ENCODE data around the gene PLCB3. TPM values are rescaled to one million over a fixed set of nuclear protein-coding genes. Genes with fewer than 3 reads are reported as not detected.

PLCB3 gene
- total and polyA plus RNA-seq, 2 experiments from 2014 or later: 28.1 to 103 TPM

DNA sequence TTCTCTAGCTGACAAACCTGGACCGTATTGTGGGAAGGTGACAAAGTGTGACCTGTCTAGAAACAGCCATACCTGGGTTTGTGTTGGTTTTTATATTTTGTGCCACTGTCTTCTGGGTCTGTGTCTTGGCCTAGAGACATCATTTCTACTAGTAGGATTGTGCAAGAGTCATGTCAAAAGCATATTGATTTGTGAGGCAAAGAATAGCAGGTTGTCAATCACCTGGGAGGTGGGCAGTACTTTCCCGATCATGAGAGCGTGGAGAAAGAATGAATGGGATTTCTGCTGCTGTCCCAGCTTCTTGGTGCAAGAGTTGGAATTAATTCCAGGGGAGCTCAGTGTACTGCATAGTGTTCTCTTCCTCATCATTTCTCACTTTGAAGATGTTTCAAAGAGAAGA lies 49.8 kb upstream of the PLCB3 start (continued):
- TF ChIP-seq, protein P1, sequence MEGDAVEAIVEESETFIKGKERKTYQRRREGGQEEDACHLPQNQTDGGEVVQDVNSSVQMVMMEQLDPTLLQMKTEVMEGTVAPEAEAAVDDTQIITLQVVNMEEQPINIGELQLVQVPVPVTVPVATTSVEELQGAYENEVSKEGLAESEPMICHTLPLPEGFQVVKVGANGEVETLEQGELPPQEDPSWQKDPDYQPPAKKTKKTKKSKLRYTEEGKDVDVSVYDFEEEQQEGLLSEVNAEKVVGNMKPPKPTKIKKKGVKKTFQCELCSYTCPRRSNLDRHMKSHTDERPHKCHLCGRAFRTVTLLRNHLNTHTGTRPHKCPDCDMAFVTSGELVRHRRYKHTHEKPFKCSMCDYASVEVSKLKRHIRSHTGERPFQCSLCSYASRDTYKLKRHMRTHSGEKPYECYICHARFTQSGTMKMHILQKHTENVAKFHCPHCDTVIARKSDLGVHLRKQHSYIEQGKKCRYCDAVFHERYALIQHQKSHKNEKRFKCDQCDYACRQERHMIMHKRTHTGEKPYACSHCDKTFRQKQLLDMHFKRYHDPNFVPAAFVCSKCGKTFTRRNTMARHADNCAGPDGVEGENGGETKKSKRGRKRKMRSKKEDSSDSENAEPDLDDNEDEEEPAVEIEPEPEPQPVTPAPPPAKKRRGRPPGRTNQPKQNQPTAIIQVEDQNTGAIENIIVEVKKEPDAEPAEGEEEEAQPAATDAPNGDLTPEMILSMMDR (conservative IDR thresholded peaks at IDR 0.05; ENCODE audit: low read depth in 2 of 2): no peak
- TF ChIP-seq JUNB (IDR thresholded peaks at IDR 0.05; ENCODE audit: unreplicated experiment) (no peak), STAT1 (IDR thresholded peaks at IDR 0.05; ENCODE audit: unreplicated experiment) (no peak), POLR2AphosphoS5 (IDR thresholded peaks at IDR 0.05; ENCODE audit: low read depth) (no peak), ZNF331 (CRISPR knock-in tag; IDR thresholded peaks at IDR 0.05; ENCODE audit: low read depth) (no peak), EZH2phosphoT487 (IDR thresholded peaks at IDR 0.05; ENCODE audit: unreplicated experiment) (no peak), CREB1 (CRISPR knock-in tag; IDR thresholded peaks at IDR 0.05; ENCODE audit: low read depth) (no peak)
- TF ChIP-seq, protein P2, sequence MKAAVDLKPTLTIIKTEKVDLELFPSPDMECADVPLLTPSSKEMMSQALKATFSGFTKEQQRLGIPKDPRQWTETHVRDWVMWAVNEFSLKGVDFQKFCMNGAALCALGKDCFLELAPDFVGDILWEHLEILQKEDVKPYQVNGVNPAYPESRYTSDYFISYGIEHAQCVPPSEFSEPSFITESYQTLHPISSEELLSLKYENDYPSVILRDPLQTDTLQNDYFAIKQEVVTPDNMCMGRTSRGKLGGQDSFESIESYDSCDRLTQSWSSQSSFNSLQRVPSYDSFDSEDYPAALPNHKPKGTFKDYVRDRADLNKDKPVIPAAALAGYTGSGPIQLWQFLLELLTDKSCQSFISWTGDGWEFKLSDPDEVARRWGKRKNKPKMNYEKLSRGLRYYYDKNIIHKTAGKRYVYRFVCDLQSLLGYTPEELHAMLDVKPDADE (IDR thresholded peaks at IDR 0.05): no peak

DNA sequence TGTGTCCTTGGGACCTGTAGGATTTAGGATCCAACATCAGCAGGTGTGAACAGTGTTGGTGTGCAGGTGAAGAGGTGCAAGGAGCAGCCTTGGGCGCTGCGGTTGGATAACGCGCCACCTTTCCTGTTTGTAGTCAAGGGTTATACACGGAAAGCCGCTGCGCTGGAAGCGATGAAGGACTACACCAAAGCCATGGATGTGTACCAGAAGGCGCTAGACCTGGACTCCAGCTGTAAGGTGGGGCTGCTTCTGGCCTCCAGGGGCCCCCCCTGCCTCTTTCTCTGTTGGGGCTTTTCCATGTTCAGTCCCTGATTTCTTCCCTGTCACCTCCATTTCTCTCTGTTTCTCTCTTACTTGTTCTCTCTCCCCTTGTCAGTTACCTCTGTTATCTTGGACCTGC lies 48.3 kb upstream of the PLCB3 start:
- Histone ChIP-seq H3K4me1 (ENCODE audit: insufficient read depth) (no peaks in the 10 kb centered on the region; the same call in 1 of the 2 replicates), H3K4me2 (no peak overlapping the region), H3F3A (replicated peaks; ENCODE audit: low read depth) (peaks cover 55% of the 10 kb centered on the region), H3K27me3 (ENCODE audit: insufficient read depth) (no peaks in the 10 kb centered on the region), H4K20me1 (replicated peaks; ENCODE audit: insufficient read depth) (peaks cover 44% of the 10 kb centered on the region), H3K36me3 (ENCODE audit: insufficient read depth) (peaks cover 60% of the 10 kb centered on the region), H2AFZ (no peak overlapping the region), H3K79me2 (replicated peaks; ENCODE audit: insufficient read depth) (0 out of 2 replicates have a peak, but pooled peaks cover 10% of the 10 kb centered on the region), H3K9me2 (ENCODE audit: insufficient read depth) (no peaks in the 10 kb centered on the region), H3K4me3 (no peak overlapping the region), H3K27ac (ENCODE audit: low read depth) (no peak overlapping the region)
- Mint-ChIP-seq H3K27me3 (ENCODE audit: insufficient read depth, low read depth, poor library complexity) (peaks cover 10% of the 10 kb centered on the region), H3K4me3 (no peak overlapping the region), H3K4me1 (peaks cover 18% of the 10 kb centered on the region), H3K36me3 (ENCODE audit: low read depth) (peaks cover 79% of the 10 kb centered on the region), H3K9me3 (no peaks in the 10 kb centered on the region), H3K27ac (no peak overlapping the region)
- TF ChIP-seq STAT1 (IDR thresholded peaks at IDR 0.05; ENCODE audit: unreplicated experiment) (no peak), CREB1 (CRISPR knock-in tag; IDR thresholded peaks at IDR 0.05; ENCODE audit: low read depth) (no peak), ZNF331 (CRISPR knock-in tag; IDR thresholded peaks at IDR 0.05; ENCODE audit: low read depth) (no peak), NANOG (IDR thresholded peaks at IDR 0.05; ENCODE audit: borderline replicate concordance) (no peak), JUNB (IDR thresholded peaks at IDR 0.05; ENCODE audit: unreplicated experiment) (no peak), POLR2AphosphoS5 (IDR thresholded peaks at IDR 0.05; ENCODE audit: low read depth) (no peak)
- TF ChIP-seq, protein P1 (conservative IDR thresholded peaks at IDR 0.05; ENCODE audit: low read depth in 2 of 2): no peak
- TF ChIP-seq, protein P3, sequence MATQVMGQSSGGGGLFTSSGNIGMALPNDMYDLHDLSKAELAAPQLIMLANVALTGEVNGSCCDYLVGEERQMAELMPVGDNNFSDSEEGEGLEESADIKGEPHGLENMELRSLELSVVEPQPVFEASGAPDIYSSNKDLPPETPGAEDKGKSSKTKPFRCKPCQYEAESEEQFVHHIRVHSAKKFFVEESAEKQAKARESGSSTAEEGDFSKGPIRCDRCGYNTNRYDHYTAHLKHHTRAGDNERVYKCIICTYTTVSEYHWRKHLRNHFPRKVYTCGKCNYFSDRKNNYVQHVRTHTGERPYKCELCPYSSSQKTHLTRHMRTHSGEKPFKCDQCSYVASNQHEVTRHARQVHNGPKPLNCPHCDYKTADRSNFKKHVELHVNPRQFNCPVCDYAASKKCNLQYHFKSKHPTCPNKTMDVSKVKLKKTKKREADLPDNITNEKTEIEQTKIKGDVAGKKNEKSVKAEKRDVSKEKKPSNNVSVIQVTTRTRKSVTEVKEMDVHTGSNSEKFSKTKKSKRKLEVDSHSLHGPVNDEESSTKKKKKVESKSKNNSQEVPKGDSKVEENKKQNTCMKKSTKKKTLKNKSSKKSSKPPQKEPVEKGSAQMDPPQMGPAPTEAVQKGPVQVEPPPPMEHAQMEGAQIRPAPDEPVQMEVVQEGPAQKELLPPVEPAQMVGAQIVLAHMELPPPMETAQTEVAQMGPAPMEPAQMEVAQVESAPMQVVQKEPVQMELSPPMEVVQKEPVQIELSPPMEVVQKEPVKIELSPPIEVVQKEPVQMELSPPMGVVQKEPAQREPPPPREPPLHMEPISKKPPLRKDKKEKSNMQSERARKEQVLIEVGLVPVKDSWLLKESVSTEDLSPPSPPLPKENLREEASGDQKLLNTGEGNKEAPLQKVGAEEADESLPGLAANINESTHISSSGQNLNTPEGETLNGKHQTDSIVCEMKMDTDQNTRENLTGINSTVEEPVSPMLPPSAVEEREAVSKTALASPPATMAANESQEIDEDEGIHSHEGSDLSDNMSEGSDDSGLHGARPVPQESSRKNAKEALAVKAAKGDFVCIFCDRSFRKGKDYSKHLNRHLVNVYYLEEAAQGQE (IDR thresholded peaks at IDR 0.05; ENCODE audit: unreplicated experiment): no peak
- TF ChIP-seq, protein P2 (IDR thresholded peaks at IDR 0.05): no peak
- no peak for ATAC-seq
- no peak for DNase-seq (ENCODE audit: low spot score)
